Measurements from ENCODE around the gene CHTOP. TPM values are rescaled to one million over a fixed set of nuclear protein-coding genes. Genes with fewer than 3 reads are reported as not detected.

CHTOP gene
- total and polyA plus RNA-seq, 2 of the 13 experiments (the other 11 are each of a cell fraction or from before 2014, with no cell fraction given), result 38.0 to 51.9 TPM

DNA sequence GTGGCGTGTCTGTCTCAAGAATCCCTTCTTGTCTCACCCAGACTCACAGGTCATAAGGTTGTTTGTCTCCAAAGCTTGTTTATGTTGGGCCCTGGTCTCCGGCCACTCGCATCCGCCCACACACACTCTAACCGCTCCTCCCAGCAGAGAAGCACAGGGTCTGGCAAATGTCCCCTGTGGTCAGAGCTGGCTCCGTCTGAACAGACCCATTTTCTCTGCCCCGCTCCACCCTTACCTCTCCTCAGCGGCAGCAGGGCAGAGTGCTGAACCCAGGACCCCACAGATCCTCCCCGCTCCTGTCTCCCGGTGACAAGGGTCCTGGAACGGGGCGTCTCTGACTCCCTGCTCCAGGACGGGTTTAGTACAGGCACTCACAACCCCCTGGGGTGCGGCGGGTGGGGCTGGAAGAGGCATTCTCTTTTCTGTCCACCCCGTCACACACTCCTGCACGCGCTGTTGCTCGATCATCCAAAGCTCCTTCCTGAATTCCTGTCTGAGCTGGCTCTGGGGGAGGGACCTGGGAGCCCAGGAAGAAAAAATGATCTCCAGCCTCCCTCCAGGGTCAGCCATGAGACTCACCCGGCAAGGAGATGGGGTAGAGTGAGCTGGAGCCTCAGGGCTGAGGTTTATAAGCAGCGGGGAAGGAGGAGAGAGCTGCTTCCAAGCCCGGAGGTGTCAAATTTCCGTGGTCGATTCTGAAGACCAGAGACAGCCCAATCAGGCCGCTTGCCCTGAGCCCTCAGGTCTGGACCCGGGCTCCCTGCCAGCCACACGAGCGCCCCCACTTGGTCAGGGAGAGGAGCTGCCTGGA lies 6.8 kb upstream of the CHTOP start, which contains the start of gene S100A13 (continued):
- TF ChIP-seq ZNF660 (CRISPR knock-in tag; IDR thresholded peaks at IDR 0.05; ENCODE audit: borderline replicate concordance, low read depth) (no peak), SIX1 (CRISPR knock-in tag; IDR thresholded peaks at IDR 0.05; ENCODE audit: borderline replicate concordance) (peak; percentile 98), EP300 (IDR thresholded peaks at IDR 0.05; ENCODE audit: low read depth in 2 of 2, low read length in 2 of 2) (no peak), EP300 (CRISPR knock-in tag; IDR thresholded peaks at IDR 0.05; ENCODE audit: borderline replicate concordance) (no peak), SOX13 (IDR thresholded peaks at IDR 0.05) (no peak), SOX13 (CRISPR knock-in tag; conservative IDR thresholded peaks at IDR 0.05 in 1 of 2, IDR thresholded peaks at IDR 0.05 in 1 of 2) (no peak), ARID2 (CRISPR knock-in tag; IDR thresholded peaks at IDR 0.05; ENCODE audit: borderline replicate concordance) (no peak), JDP2 (CRISPR knock-in tag; IDR thresholded peaks at IDR 0.05; ENCODE audit: borderline replicate concordance) (no peak), DR1 (CRISPR knock-in tag; IDR thresholded peaks at IDR 0.05) (peak; percentile 59; the same call in 1 of the 2 replicates), ZNF331 (CRISPR knock-in tag; IDR thresholded peaks at IDR 0.05) (peak; percentile 10; the same call in 1 of the 2 replicates), ZNF563 (CRISPR knock-in tag; IDR thresholded peaks at IDR 0.05) (peak; percentile 63; the same call in 1 of the 2 replicates), ASH2L (IDR thresholded peaks at IDR 0.05; ENCODE audit: insufficient read length, low read depth, low read length) (peak; percentile 57), ZNF615 (CRISPR knock-in tag; IDR thresholded peaks at IDR 0.05; ENCODE audit: borderline replicate concordance) (0 out of 2 replicates have a peak, but pooled peaks have one; percentile 33), ZNF768 (CRISPR knock-in tag; IDR thresholded peaks at IDR 0.05) (peak; percentile 88)
- TF ChIP-seq, protein P1, sequence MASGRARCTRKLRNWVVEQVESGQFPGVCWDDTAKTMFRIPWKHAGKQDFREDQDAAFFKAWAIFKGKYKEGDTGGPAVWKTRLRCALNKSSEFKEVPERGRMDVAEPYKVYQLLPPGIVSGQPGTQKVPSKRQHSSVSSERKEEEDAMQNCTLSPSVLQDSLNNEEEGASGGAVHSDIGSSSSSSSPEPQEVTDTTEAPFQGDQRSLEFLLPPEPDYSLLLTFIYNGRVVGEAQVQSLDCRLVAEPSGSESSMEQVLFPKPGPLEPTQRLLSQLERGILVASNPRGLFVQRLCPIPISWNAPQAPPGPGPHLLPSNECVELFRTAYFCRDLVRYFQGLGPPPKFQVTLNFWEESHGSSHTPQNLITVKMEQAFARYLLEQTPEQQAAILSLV (CRISPR knock-in tag; IDR thresholded peaks at IDR 0.05; ENCODE audit: borderline replicate concordance), result peak; percentile 75; the same call in 1 of the 2 replicates
- TF ChIP-seq, protein P2, sequence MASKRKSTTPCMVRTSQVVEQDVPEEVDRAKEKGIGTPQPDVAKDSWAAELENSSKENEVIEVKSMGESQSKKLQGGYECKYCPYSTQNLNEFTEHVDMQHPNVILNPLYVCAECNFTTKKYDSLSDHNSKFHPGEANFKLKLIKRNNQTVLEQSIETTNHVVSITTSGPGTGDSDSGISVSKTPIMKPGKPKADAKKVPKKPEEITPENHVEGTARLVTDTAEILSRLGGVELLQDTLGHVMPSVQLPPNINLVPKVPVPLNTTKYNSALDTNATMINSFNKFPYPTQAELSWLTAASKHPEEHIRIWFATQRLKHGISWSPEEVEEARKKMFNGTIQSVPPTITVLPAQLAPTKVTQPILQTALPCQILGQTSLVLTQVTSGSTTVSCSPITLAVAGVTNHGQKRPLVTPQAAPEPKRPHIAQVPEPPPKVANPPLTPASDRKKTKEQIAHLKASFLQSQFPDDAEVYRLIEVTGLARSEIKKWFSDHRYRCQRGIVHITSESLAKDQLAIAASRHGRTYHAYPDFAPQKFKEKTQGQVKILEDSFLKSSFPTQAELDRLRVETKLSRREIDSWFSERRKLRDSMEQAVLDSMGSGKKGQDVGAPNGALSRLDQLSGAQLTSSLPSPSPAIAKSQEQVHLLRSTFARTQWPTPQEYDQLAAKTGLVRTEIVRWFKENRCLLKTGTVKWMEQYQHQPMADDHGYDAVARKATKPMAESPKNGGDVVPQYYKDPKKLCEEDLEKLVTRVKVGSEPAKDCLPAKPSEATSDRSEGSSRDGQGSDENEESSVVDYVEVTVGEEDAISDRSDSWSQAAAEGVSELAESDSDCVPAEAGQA (IDR thresholded peaks at IDR 0.05; ENCODE audit: low read depth), result no peak
- TF ChIP-seq, protein P2 (CRISPR knock-in tag; IDR thresholded peaks at IDR 0.05; ENCODE audit: borderline replicate concordance), result no peak
- TF ChIP-seq, protein P3, sequence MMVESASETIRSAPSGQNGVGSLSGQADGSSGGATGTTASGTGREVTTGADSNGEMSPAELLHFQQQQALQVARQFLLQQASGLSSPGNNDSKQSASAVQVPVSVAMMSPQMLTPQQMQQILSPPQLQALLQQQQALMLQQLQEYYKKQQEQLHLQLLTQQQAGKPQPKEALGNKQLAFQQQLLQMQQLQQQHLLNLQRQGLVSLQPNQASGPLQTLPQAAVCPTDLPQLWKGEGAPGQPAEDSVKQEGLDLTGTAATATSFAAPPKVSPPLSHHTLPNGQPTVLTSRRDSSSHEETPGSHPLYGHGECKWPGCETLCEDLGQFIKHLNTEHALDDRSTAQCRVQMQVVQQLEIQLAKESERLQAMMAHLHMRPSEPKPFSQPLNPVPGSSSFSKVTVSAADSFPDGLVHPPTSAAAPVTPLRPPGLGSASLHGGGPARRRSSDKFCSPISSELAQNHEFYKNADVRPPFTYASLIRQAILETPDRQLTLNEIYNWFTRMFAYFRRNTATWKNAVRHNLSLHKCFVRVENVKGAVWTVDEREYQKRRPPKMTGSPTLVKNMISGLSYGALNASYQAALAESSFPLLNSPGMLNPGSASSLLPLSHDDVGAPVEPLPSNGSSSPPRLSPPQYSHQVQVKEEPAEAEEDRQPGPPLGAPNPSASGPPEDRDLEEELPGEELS (CRISPR knock-in tag; IDR thresholded peaks at IDR 0.05), result no peak

All from HepG2 (cell line).